ENCODE measurements around the gene RPUSD1. TPM values are rescaled to one million over a fixed set of nuclear protein-coding genes. Genes with fewer than 3 reads are reported as not detected.
"Not testable (repeated sequence)": the region's sequence is repeated elsewhere in the genome, so short reads cannot be mapped to it uniquely, and the experiment has no call there.

The RPUSD1 gene
- total RNA-seq, 3 donors from 2014 or later = 19.8 to 20.0 (median 19.8) TPM

DNA sequence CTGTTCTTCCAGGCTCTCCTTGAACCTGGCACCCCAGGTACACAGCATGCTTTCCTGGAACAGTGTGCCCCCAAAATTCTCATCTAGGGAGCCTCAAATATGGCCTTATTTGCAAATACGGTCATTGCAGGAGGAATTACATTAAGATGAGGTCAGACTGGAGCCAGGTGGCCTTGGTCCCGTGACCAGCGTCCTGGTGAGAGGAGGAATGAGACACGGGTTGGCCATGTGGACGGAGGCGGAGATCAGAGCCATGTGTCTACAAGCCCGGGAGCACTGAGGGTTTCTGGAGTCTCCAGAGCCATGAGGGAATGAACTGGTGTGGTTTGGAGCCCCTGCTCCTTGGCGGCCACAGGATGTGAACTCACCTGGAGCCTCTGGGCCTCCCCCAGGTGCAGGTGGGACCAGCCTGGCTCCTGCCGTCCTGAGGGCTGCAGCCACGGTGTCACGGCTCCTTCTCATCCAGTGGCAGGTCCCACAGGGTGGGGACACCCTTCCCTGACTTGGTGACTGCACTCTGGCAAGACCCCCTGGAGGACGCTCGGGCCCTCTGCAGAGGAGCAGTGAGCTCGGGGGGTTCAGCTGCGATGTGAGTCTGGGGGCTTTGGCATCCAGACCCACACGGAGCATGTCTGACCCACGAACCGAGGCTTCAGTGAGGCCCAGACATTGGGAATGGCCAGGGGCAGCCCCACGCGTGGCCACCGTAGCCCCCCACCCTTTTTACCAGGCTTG lies 34.2 kb upstream of the RPUSD1 start:
- no peak for DNase-seq
- H3K4me3 ChIP-seq = no peak overlapping the region
- H3K9me3 ChIP-seq = no peaks in the 10 kb centered on the region
- intact Hi-C loops (cut with DNase I, micrococcal nuclease) = no loop called here
- H3K36me3 ChIP-seq (ENCODE audit: low read depth) = no peaks in the 10 kb centered on the region
- TF ChIP-seq, protein P1, sequence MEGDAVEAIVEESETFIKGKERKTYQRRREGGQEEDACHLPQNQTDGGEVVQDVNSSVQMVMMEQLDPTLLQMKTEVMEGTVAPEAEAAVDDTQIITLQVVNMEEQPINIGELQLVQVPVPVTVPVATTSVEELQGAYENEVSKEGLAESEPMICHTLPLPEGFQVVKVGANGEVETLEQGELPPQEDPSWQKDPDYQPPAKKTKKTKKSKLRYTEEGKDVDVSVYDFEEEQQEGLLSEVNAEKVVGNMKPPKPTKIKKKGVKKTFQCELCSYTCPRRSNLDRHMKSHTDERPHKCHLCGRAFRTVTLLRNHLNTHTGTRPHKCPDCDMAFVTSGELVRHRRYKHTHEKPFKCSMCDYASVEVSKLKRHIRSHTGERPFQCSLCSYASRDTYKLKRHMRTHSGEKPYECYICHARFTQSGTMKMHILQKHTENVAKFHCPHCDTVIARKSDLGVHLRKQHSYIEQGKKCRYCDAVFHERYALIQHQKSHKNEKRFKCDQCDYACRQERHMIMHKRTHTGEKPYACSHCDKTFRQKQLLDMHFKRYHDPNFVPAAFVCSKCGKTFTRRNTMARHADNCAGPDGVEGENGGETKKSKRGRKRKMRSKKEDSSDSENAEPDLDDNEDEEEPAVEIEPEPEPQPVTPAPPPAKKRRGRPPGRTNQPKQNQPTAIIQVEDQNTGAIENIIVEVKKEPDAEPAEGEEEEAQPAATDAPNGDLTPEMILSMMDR (IDR thresholded peaks at IDR 0.05) = no peak
- no peak for ATAC-seq
- H3K4me1 ChIP-seq (ENCODE audit: low read depth) = no peaks in the 10 kb centered on the region

- Histone ChIP-seq H3K4me3 (no peak overlapping the region), H3K4me1 (ENCODE audit: low read depth) (no peaks in the 10 kb centered on the region), H3K9me3 (no peaks in the 10 kb centered on the region), H3K36me3 (ENCODE audit: low read depth) (no peaks in the 10 kb centered on the region)
- DNase-seq = no peak
- intact Hi-C loops (cut with DNase I, micrococcal nuclease) = no loop called here
- ATAC-seq = no peak
- TF ChIP-seq, protein P1 (IDR thresholded peaks at IDR 0.05) = no peak
These were observed 33.6 kb upstream of the RPUSD1 start for GRCh38 chr16:821751-822150.

GRCh38 chr16:820748-821147 lies 32.6 kb upstream of the RPUSD1 start:
- H3K36me3 ChIP-seq (ENCODE audit: low read depth) = no peaks in the 10 kb centered on the region
- DNase-seq (no peak), ATAC-seq (no peak)
- no peak overlapping the region for H3K4me3 ChIP-seq
- TF ChIP-seq, protein P1 (IDR thresholded peaks at IDR 0.05) = no peak
- intact Hi-C loops (cut with DNase I, micrococcal nuclease) = no loop called here
- H3K9me3 ChIP-seq = no peaks in the 10 kb centered on the region
- H3K4me1 ChIP-seq (ENCODE audit: low read depth) = no peaks in the 10 kb centered on the region

- DNase-seq; ATAC-seq; H3K4me3 ChIP-seq; intact Hi-C loops (cut with DNase I, micrococcal nuclease); H3K36me3 ChIP-seq (ENCODE audit: low read depth); H3K9me3 ChIP-seq; H3K4me1 ChIP-seq (ENCODE audit: low read depth): not testable (repeated sequence)
These were observed 31.8 kb upstream of the RPUSD1 start for GRCh38 chr16:820044-820408.

GRCh38 chr16:819336-820043 lies 31.3 kb upstream of the RPUSD1 start:
- no peaks in the 10 kb centered on the region for H3K36me3 ChIP-seq (ENCODE audit: low read depth)
- no peaks in the 10 kb centered on the region for H3K4me1 ChIP-seq (ENCODE audit: low read depth)
- H3K9me3 ChIP-seq = no peaks in the 10 kb centered on the region
- ATAC-seq = no peak
- no peak overlapping the region for H3K4me3 ChIP-seq
- DNase-seq = no peak
- TF ChIP-seq, protein P1 (IDR thresholded peaks at IDR 0.05) = no peak
- intact Hi-C loops (cut with DNase I, micrococcal nuclease) = loop anchor here in 1 of 2 donors (10.0 kb wide), 1 partner anchor 235 kb away; no protein-coding TSS in a partner anchor

- intact Hi-C loops (cut with DNase I, micrococcal nuclease) = loop anchor here in 1 of 2 donors (10.0 kb wide), 1 partner anchor 236 kb away; no protein-coding TSS in a partner anchor
- H3K4me3 ChIP-seq = no peak overlapping the region
- H3K9me3 ChIP-seq = no peaks in the 10 kb centered on the region
- no peaks in the 10 kb centered on the region for H3K4me1 ChIP-seq (ENCODE audit: low read depth)
- no peaks in the 10 kb centered on the region for H3K36me3 ChIP-seq (ENCODE audit: low read depth)
- ATAC-seq (no peak), DNase-seq (no peak)
- TF ChIP-seq, protein P1 (IDR thresholded peaks at IDR 0.05) = no peak
These were observed 30.4 kb upstream of the RPUSD1 start for GRCh38 chr16:818592-818991.

All from mucosa of descending colon (tissue), 3 donors.